ENCODE data around the gene GLDC. TPM values are rescaled to one million over a fixed set of nuclear protein-coding genes. Genes with fewer than 3 reads are reported as not detected.
A peak's percentile ranks its signal among the peaks of the same experiment; 100 is the strongest.

Gene GLDC
- total and polyA plus RNA-seq, 10 of the 15 experiments (the other 5 are each of a cell fraction or from before 2014, with no cell fraction given), result 33.1 to 165 (median 114) TPM

DNA sequence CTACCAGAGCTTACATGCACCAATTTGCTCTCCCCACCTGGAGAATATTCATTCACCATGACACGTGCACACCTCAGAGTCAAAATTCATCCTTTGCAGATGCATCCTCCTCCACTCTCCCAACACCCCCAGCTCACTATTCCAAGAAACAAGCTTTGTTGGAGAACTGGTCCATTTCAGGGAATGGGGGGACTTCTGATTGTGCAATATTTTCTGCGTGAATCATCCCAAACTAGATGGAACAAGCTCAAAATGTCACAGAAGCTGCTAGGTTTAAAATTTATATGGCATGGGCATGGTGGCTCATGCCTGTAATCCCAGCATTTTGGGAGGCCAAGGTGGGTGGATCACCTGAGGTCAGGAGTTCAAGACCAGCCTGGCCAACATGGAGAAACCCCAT is 3.6 kb downstream of the GLDC start:
- H4K20me1 ChIP-seq (ENCODE audit: control insufficient read depth, insufficient read depth), result no peaks in the 10 kb centered on the region
- RAD21 ChIA-PET (ENCODE audit: unreplicated experiment), result interaction anchor here (1.1 to 6.4 kb wide), 15 partner anchors 10 to 67 kb away, joined by 3 to 59 read pairs (median 5); no protein-coding TSS in a partner anchor
- POLR2A ChIA-PET, result interaction anchor here (1.0 to 3.7 kb wide), 6 partner anchors 9 to 40 kb away, joined by 3 to 18 read pairs (median 8); no protein-coding TSS in a partner anchor
- H3K9ac ChIP-seq (ENCODE audit: control insufficient read depth, insufficient read depth, low read length), result no peak overlapping the region
- in situ Hi-C loops (cut with MboI), result no loop called here
- no peak overlapping the region for H2AFZ ChIP-seq (ENCODE audit: control insufficient read depth, low read depth, low read length)
- no peaks in the 10 kb centered on the region for H3K27me3 ChIP-seq (replicated peaks in 1 of 2; ENCODE audit: control insufficient read depth in 2 of 2, insufficient read depth in 2 of 2, low read length in 1 of 2)
- no TSS peak for BruUV-seq (replicated peaks)
- H3K4me2 ChIP-seq (ENCODE audit: control insufficient read depth, insufficient read depth), result peak overlapping the region; percentile 26; the same call in 1 of the 2 replicates
- ATAC-seq (no peak), FAIRE-seq (no peak), DNase-seq (ENCODE audit: low read depth, low spot score) (no peak)
- CTCF ChIA-PET, result interaction anchor here (1.1 to 5.5 kb wide), 9 partner anchors 10 to 97 kb away, joined by 3 to 37 read pairs (median 4); no protein-coding TSS in a partner anchor
- H3K27ac ChIP-seq (ENCODE audit: control insufficient read depth, insufficient read depth), result no peak overlapping the region
- H3K36me3 ChIP-seq (ENCODE audit: control insufficient read depth in 2 of 2, insufficient read depth in 2 of 2, low read length in 1 of 2), result peaks cover 0 to 4% of the 10 kb centered on the region in 2 experiments; a peak in 1 of 4 replicates
- no peak overlapping the region for H3K4me3 ChIP-seq
- peaks cover 3% of the 10 kb centered on the region; the same call in 1 of the 2 replicates for H3K4me1 ChIP-seq (ENCODE audit: control insufficient read depth, insufficient read depth, low read length)
- peaks cover 28% of the 10 kb centered on the region for H3K79me2 ChIP-seq (ENCODE audit: control insufficient read depth, insufficient read depth, low read length)
- intact Hi-C loops (cut with micrococcal nuclease; ENCODE audit: unreplicated experiment), result no loop called here
- TF ChIP-seq CREM (IDR thresholded peaks at IDR 0.05; ENCODE audit: low read depth) (no peak), IKZF2 (IDR thresholded peaks at IDR 0.05) (no peak), ZNF207 (IDR thresholded peaks at IDR 0.05; ENCODE audit: borderline replicate concordance) (no peak), MTA3 (IDR thresholded peaks at IDR 0.05; ENCODE audit: borderline replicate concordance, low read length) (no peak), BACH1 (IDR thresholded peaks at IDR 0.05; ENCODE audit: borderline replicate concordance) (no peak)
- H3K9me3 ChIP-seq (replicated peaks; ENCODE audit: control insufficient read depth, insufficient read depth, low read length), result no peaks in the 10 kb centered on the region
- WGBS (ENCODE audit: insufficient coverage, insufficient replicate concordance, low lambda C conversion rate, missing lambda C conversion rate), result 100% methylated on average over 2 of the region's 2 CpGs
- SMC1A ChIA-PET (ENCODE audit: uncharacterized antibody, unreplicated experiment), result interaction anchor here (0.6 to 9.3 kb wide), 20 partner anchors 8 to 146 kb away, joined by 3 to 73 read pairs (median 6); no protein-coding TSS in a partner anchor

DNA sequence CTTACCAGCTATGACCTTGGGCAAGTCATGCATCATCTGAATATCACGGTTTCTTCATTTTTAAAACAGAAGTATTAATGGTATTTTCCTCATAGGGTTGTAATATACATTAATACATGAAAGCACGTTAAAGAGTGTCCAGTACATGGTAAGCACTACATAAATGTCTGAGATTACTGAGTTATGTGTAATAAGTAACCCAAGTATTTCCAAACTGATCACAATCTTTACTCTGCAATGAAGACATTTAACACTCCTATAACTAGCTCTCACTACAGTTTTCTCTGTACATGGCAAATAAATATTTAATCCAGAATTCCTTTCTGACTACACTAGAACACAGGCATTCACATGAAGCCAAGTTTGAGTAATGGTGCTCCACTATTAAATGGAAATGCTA is 4.0 kb downstream of the GLDC start:
- peaks cover 28% of the 10 kb centered on the region for H3K79me2 ChIP-seq (ENCODE audit: control insufficient read depth, insufficient read depth, low read length)
- BruUV-seq (replicated peaks), result no TSS peak
- intact Hi-C loops (cut with micrococcal nuclease; ENCODE audit: unreplicated experiment) (no loop called here), in situ Hi-C loops (cut with MboI) (no loop called here)
- H2AFZ ChIP-seq (ENCODE audit: control insufficient read depth, low read depth, low read length), result no peak overlapping the region
- no peak for ATAC-seq
- no peak overlapping the region for H3K4me3 ChIP-seq
- peaks cover 3% of the 10 kb centered on the region; the same call in 1 of the 2 replicates for H3K4me1 ChIP-seq (ENCODE audit: control insufficient read depth, insufficient read depth, low read length)
- H3K27ac ChIP-seq (ENCODE audit: control insufficient read depth, insufficient read depth), result no peak overlapping the region
- DNase-seq (ENCODE audit: low read depth, low spot score), result no peak
- TF ChIP-seq FOS (IDR thresholded peaks at IDR 0.05; ENCODE audit: borderline replicate concordance, extremely low read depth, insufficient read length), result no peak
- no peak for TF ChIP-seq BMI1 (IDR thresholded peaks at IDR 0.05; ENCODE audit: borderline replicate concordance)
- TF ChIP-seq KLF5 (IDR thresholded peaks at IDR 0.05; ENCODE audit: partially characterized antibody), result no peak
- no peak for TF ChIP-seq NBN (IDR thresholded peaks at IDR 0.05)
- TF ChIP-seq, protein P1, sequence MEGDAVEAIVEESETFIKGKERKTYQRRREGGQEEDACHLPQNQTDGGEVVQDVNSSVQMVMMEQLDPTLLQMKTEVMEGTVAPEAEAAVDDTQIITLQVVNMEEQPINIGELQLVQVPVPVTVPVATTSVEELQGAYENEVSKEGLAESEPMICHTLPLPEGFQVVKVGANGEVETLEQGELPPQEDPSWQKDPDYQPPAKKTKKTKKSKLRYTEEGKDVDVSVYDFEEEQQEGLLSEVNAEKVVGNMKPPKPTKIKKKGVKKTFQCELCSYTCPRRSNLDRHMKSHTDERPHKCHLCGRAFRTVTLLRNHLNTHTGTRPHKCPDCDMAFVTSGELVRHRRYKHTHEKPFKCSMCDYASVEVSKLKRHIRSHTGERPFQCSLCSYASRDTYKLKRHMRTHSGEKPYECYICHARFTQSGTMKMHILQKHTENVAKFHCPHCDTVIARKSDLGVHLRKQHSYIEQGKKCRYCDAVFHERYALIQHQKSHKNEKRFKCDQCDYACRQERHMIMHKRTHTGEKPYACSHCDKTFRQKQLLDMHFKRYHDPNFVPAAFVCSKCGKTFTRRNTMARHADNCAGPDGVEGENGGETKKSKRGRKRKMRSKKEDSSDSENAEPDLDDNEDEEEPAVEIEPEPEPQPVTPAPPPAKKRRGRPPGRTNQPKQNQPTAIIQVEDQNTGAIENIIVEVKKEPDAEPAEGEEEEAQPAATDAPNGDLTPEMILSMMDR (IDR thresholded peaks at IDR 0.05 in 2 of 3, conservative IDR thresholded peaks at IDR 0.05 in 1 of 3; ENCODE audit: control insufficient read depth in 2 of 3, extremely low read depth in 1 of 3, insufficient read depth in 1 of 3, low read depth in 3 of 3, low read length in 3 of 3), result no peak
- no peak for TF ChIP-seq IKZF1 (conservative IDR thresholded peaks at IDR 0.05)
- CTCF ChIA-PET, result interaction anchor here (0.9 to 5.5 kb wide), 10 partner anchors 9 to 98 kb away, joined by 3 to 37 read pairs (median 4); no protein-coding TSS in a partner anchor
- SMC1A ChIA-PET (ENCODE audit: uncharacterized antibody, unreplicated experiment), result interaction anchor here (0.6 to 9.3 kb wide), 19 partner anchors 7 to 146 kb away, joined by 3 to 73 read pairs (median 6); no protein-coding TSS in a partner anchor
- H3K9ac ChIP-seq (ENCODE audit: control insufficient read depth, insufficient read depth, low read length), result no peak overlapping the region
- POLR2A ChIA-PET, result interaction anchor here (1.0 to 3.7 kb wide), 9 partner anchors 8 to 40 kb away, joined by 3 to 18 read pairs (median 5); no protein-coding TSS in a partner anchor
- 81% methylated on average over 2 of the region's 2 CpGs for WGBS (ENCODE audit: insufficient coverage, insufficient replicate concordance, low lambda C conversion rate, missing lambda C conversion rate)
- no peaks in the 10 kb centered on the region for H3K9me3 ChIP-seq (replicated peaks; ENCODE audit: control insufficient read depth, insufficient read depth, low read length)
- H3K4me2 ChIP-seq (ENCODE audit: control insufficient read depth, insufficient read depth), result peak overlapping the region; percentile 26; the same call in 1 of the 2 replicates
- no peaks in the 10 kb centered on the region for H3K27me3 ChIP-seq (replicated peaks in 1 of 2; ENCODE audit: control insufficient read depth in 2 of 2, insufficient read depth in 2 of 2, low read length in 1 of 2)
- RAD21 ChIA-PET (ENCODE audit: unreplicated experiment), result interaction anchor here (0.9 to 6.4 kb wide), 12 partner anchors 11 to 66 kb away, joined by 3 to 59 read pairs (median 6); no protein-coding TSS in a partner anchor
- no peak for FAIRE-seq
- H4K20me1 ChIP-seq (ENCODE audit: control insufficient read depth, insufficient read depth), result no peaks in the 10 kb centered on the region
- peaks cover 0 to 4% of the 10 kb centered on the region in 2 experiments; a peak in 1 of 4 replicates for H3K36me3 ChIP-seq (ENCODE audit: control insufficient read depth in 2 of 2, insufficient read depth in 2 of 2, low read length in 1 of 2)

Measured in GM12878 (cell line).